ENCODE data around the gene ALAD. TPM values are rescaled to one million over a fixed set of nuclear protein-coding genes. Genes with fewer than 3 reads are reported as not detected.
A peak's percentile ranks its signal among the peaks of the same experiment; 100 is the strongest.

Gene ALAD
- total RNA-seq, 1 experiment from 2014 or later, result 18.9 TPM

DNA sequence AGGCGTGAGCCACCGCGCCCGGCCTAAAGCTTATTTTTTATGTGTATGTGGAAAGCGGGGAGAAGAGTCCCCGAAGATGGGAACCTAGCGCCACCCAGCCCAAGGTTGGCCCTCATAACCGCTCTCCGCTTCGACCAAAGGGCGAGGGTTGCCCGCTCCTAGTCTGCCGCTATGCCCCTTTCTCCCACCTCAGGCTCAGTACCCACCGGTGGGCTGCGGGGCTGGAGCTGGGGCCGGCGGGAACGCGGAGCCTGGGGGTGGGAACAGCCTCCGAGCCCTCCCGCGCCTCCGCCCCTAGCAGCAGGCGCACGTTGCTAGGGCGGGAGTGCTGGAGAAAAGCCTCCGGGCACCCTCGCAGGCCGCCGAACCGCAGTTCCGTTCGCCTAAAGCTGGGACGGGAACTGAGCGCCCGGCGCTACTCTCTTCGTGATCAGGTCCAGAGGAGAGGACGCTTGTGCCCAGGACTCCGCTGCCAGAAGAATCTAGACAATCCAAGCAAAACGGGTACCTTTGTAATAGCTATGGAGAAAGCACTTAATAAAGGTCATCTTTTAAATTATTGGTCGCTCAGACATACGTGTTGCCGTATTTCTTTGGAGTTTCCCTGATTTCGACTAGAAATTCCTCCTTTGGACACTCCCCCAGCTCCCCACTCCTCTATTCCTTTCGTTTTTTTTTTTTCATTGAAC, 60.9 kb downstream of the ALAD start, which contains the start of gene WDR31:
TSS of gene WDR31 (minus strand) at position 265 of the 689 bp plus-strand sequence. CDS start 8,253 bp downstream, outside the sequence.
- TF ChIP-seq, protein P1, sequence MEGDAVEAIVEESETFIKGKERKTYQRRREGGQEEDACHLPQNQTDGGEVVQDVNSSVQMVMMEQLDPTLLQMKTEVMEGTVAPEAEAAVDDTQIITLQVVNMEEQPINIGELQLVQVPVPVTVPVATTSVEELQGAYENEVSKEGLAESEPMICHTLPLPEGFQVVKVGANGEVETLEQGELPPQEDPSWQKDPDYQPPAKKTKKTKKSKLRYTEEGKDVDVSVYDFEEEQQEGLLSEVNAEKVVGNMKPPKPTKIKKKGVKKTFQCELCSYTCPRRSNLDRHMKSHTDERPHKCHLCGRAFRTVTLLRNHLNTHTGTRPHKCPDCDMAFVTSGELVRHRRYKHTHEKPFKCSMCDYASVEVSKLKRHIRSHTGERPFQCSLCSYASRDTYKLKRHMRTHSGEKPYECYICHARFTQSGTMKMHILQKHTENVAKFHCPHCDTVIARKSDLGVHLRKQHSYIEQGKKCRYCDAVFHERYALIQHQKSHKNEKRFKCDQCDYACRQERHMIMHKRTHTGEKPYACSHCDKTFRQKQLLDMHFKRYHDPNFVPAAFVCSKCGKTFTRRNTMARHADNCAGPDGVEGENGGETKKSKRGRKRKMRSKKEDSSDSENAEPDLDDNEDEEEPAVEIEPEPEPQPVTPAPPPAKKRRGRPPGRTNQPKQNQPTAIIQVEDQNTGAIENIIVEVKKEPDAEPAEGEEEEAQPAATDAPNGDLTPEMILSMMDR (conservative IDR thresholded peaks at IDR 0.05; ENCODE audit: low read depth, low read length), result no peak
- TF ChIP-seq EZH2 (IDR thresholded peaks at IDR 0.05; ENCODE audit: borderline replicate concordance, low read depth, low read length, poor library complexity, severe bottlenecking), result no peak
- no TSS peak for BruUV-seq (replicated peaks)
- Histone ChIP-seq H3K27me3 (replicated peaks; ENCODE audit: insufficient read depth, low read depth, low read length, poor library complexity) (no peaks in the 10 kb centered on the region), H3K27ac (ENCODE audit: low read depth, low read length, poor library complexity, severe bottlenecking) (peak within 1 kb of the TSS; percentile 66), H3K4me3 (ENCODE audit: low read depth, low read length, poor library complexity, severe bottlenecking) (peak within 1 kb of the TSS; percentile 66), H3K9me3 (ENCODE audit: low read depth, low read length, poor library complexity, severe bottlenecking) (no peaks in the 10 kb centered on the region), H3K36me3 (ENCODE audit: insufficient read depth, low read length, poor library complexity, severe bottlenecking) (no peaks in the 10 kb centered on the region), H3K4me1 (ENCODE audit: insufficient read depth, low read length, poor library complexity, severe bottlenecking) (peaks cover 13% of the 10 kb centered on the region)
- ChIA-PET POLR2A (ENCODE audit: low non-redundant PET) (interaction anchor here (0.6 kb wide), 1 partner anchor 65 kb away, joined by 11 read pairs; no protein-coding TSS in a partner anchor), CTCF (no interaction called here)
- peak; percentile 92 for DNase-seq (ENCODE audit: low spot score)
- intact Hi-C loops (cut with micrococcal nuclease; ENCODE audit: unreplicated experiment), result no loop called here

DNA sequence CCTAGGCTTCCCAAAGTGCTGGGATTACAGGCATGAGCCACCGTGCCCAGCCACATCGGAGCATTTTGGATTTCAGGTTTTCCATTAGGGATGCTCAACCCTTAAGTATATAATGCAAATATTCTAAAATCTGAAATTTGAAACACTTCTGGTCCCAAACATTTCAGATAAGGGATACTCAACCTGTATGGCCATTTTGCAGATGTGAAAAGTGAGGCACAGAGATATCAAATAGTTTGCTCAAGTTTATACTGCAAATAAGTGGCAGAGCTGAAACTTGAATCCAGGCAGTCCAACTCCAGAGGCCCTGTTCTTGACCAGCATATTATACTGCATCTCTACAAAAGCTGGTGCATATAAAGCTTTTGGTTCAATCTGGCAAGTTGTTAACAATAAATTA, 63.4 kb downstream of the ALAD start:
- intact Hi-C loops (cut with micrococcal nuclease; ENCODE audit: unreplicated experiment), result no loop called here
- Histone ChIP-seq H3K4me1 (ENCODE audit: insufficient read depth, low read length, poor library complexity, severe bottlenecking) (peaks cover 5% of the 10 kb centered on the region), H3K9me3 (ENCODE audit: low read depth, low read length, poor library complexity, severe bottlenecking) (no peaks in the 10 kb centered on the region), H3K27me3 (replicated peaks; ENCODE audit: insufficient read depth, low read depth, low read length, poor library complexity) (no peaks in the 10 kb centered on the region), H3K4me3 (ENCODE audit: low read depth, low read length, poor library complexity, severe bottlenecking) (no peak overlapping the region), H3K27ac (ENCODE audit: low read depth, low read length, poor library complexity, severe bottlenecking) (no peak overlapping the region), H3K36me3 (ENCODE audit: insufficient read depth, low read length, poor library complexity, severe bottlenecking) (no peaks in the 10 kb centered on the region)
- ChIA-PET CTCF (interaction anchor here (0.5 kb wide), 1 partner anchor 152 kb away, joined by 4 read pairs; no protein-coding TSS in a partner anchor), POLR2A (ENCODE audit: low non-redundant PET) (no interaction called here)
- DNase-seq (ENCODE audit: low spot score), result no peak
- BruUV-seq (replicated peaks), result no TSS peak
- TF ChIP-seq EZH2 (IDR thresholded peaks at IDR 0.05; ENCODE audit: borderline replicate concordance, low read depth, low read length, poor library complexity, severe bottlenecking), result no peak
- TF ChIP-seq, protein P1 (conservative IDR thresholded peaks at IDR 0.05; ENCODE audit: low read depth, low read length), result no peak

Other genes with a start within 250 kb of the ALAD start
- gene FKBP15, start 180.0 kb downstream of the ALAD start, total RNA-seq (2021), result 22.0 and 23.5 TPM in 2 replicates
- gene SLC31A1, start 179.7 kb downstream of the ALAD start, total RNA-seq (2021), result 31.9 and 32.7 TPM in 2 replicates
- gene CDC26, start 125.7 kb downstream of the ALAD start, total RNA-seq (2021), result 17.9 and 25.4 TPM in 2 replicates
- gene PRPF4, start 125.6 kb downstream of the ALAD start, total RNA-seq (2021), result 54.4 and 59.8 TPM in 2 replicates
- not detected in 2 replicates for gene RNF183, start 97.9 kb downstream of the ALAD start, total RNA-seq (2021)
- gene WDR31, start 61.0 kb downstream of the ALAD start, total RNA-seq (2021), result 1.3 and 2.4 TPM in 2 replicates
- gene BSPRY, start 51.7 kb downstream of the ALAD start, total RNA-seq (2021), result not detected in 2 replicates
- gene HDHD3, start 24.3 kb downstream of the ALAD start, total RNA-seq (2021), result 9.2 and 9.4 TPM in 2 replicates
- gene POLE3, start 9.4 kb upstream of the ALAD start, total RNA-seq (2021), result 98.1 and 109 TPM in 2 replicates
- 0.81 and 1.5 TPM in 2 replicates for gene C9orf43, start 9.5 kb upstream of the ALAD start, total RNA-seq (2021)
- 19.2 and 19.8 TPM in 2 replicates for gene RGS3, start 62.4 kb upstream of the ALAD start, total RNA-seq (2021)